B cell (primary cell): Measurements from ENCODE around the gene ITPR3. TPM values are rescaled to one million over a fixed set of nuclear protein-coding genes. Genes with fewer than 3 reads are reported as not detected.

ENCODE experiments used
- ATAC-seq: fragments of 200-7000 bp; cut with Tn5 transposase; one replicate; pipeline ENCODE4 v1.10.0; 2021; ENCODE audit warnings: low read depth, mild to moderate bottlenecking, moderate number of reproducible peaks, moderate library complexity
- CTCF ChIA-PET: fragments of 350-600 bp; sonication (Branson Sonifier 250); formaldehyde crosslinking; loops from one replicate; lab custom pipeline; 2021; ENCODE audit warnings: antibody characterized with exemption, inconsistent platforms; lab: Charles Lee
- POLR2A ChIA-PET: fragments of 350-600 bp; sonication (Branson Sonifier 250); formaldehyde crosslinking; loops from one replicate; lab custom pipeline; 2021; ENCODE audit warnings: antibody characterized with exemption; lab: Charles Lee
- DNase-seq: peaks from one replicate; pipeline ENCODE4 v3.0.0; 2013
- H2AFZ ChIP-seq: 2 replicates; pipeline ENCODE4 v1.6.1; 2012; ENCODE audit warnings: mild to moderate bottlenecking, low read depth, low read length; ENCODE audit not compliant: insufficient read depth, poor library complexity, severe bottlenecking
- H3K27ac ChIP-seq, 2 donors: 1 replicate in 1 of 2; 2 replicates in 1 of 2; pipeline ENCODE4 v1.5.1; 2012 to 2013; ENCODE audit warnings: low read length in 2 of 2, mild to moderate bottlenecking in 2 of 2, moderate library complexity in 1 of 2
- H3K27me3 ChIP-seq, 4 experiments: fragments of 200-600 bp in 1 of 4; sonication (generic) in 1 of 4; replicated peaks in 1 of 4; 1 replicate in 2 of 4; 2 replicates in 2 of 4; pipeline versions ENCODE4 v1.6.1 to v1.7.0; 2013 to 2016; ENCODE audit warnings: low read length in 3 of 4, mild to moderate bottlenecking in 2 of 4, mixed read lengths in 1 of 4, moderate library complexity in 1 of 4; ENCODE audit not compliant: insufficient read depth in 4 of 4, control insufficient read depth in 3 of 4; ENCODE audit errors: control extremely low read depth in 1 of 4
- H3K36me3 ChIP-seq, 2 experiments: replicated peaks in 1 of 2; 1 replicate in 1 of 2; 2 replicates in 1 of 2; pipeline versions ENCODE4 v1.6.1 to v1.7.1; 2013; ENCODE audit warnings: low read length in 1 of 2; ENCODE audit not compliant: insufficient read depth in 2 of 2, control insufficient read depth in 1 of 2; ENCODE audit errors: control extremely low read depth in 1 of 2, extremely low read depth in 1 of 2
- H3K4me1 ChIP-seq, 2 donors: fragments of 200-600 bp in 1 of 2; sonication (generic) in 1 of 2; 1 replicate in 1 of 2; 2 replicates in 1 of 2; pipeline versions ENCODE4 v1.5.1 to v1.6.1; 2013 to 2017; ENCODE audit warnings: low read length in 2 of 2; ENCODE audit not compliant: control insufficient read depth in 2 of 2, insufficient read depth in 2 of 2
- H3K4me2 ChIP-seq: replicated peaks from 2 replicates; pipeline ENCODE3; 2012; ENCODE audit warnings: mild to moderate bottlenecking, low read depth, low read length; ENCODE audit not compliant: poor library complexity, severe bottlenecking
- H3K4me3 ChIP-seq, 5 experiments: fragments of 200-600 bp in 1 of 5; sonication (generic) in 1 of 5; 1 replicate in 3 of 5; 2 replicates in 2 of 5; pipeline versions ENCODE4 v1.5.1 to v1.7.0; 2011 to 2016; ENCODE audit warnings: low read length in 4 of 5, mild to moderate bottlenecking in 4 of 5, low read depth in 2 of 5, control low read depth in 1 of 5, moderate library complexity in 1 of 5; ENCODE audit not compliant: insufficient read depth in 1 of 5; ENCODE audit errors: control extremely low read depth in 1 of 5, extremely low read depth in 1 of 5
- H3K79me2 ChIP-seq: fragments of 200-600 bp; sonication (generic); one replicate; pipeline ENCODE4 v1.6.0; 2016; ENCODE audit warnings: low read length; ENCODE audit not compliant: control insufficient read depth, insufficient read depth
- H3K9ac ChIP-seq: fragments of 200-600 bp; sonication (generic); 2 replicates; pipeline ENCODE4 v1.6.1; 2017; ENCODE audit warnings: mild to moderate bottlenecking, low read length, moderate library complexity
- H3K9me3 ChIP-seq, 3 donors: one replicate each; pipeline versions ENCODE4 v1.6.1 to v1.7.1; 2013; ENCODE audit warnings: low read length in 2 of 3; ENCODE audit not compliant: control insufficient read depth in 2 of 3, insufficient read depth in 1 of 3; ENCODE audit errors: control extremely low read depth in 1 of 3
- H4K20me1 ChIP-seq: 2 replicates; pipeline ENCODE4 v1.6.0; 2012; ENCODE audit warnings: mild to moderate bottlenecking, low read length; ENCODE audit not compliant: insufficient read depth, control insufficient read depth, poor library complexity, severe bottlenecking
- H3K27ac Mint-ChIP-seq: one replicate; pipeline ENCODE4 v1.8.0; 2021; ENCODE audit warnings: mixed read lengths
- H3K27me3 Mint-ChIP-seq: one replicate; pipeline ENCODE4 v1.8.0; 2021; ENCODE audit warnings: mixed read lengths
- H3K4me1 Mint-ChIP-seq: one replicate; pipeline ENCODE4 v1.8.0; 2021; ENCODE audit warnings: mixed read lengths
- H3K4me3 Mint-ChIP-seq: one replicate; pipeline ENCODE4 v1.8.0; 2021; ENCODE audit warnings: mixed read lengths
- H3K9me3 Mint-ChIP-seq: one replicate; pipeline ENCODE4 v1.8.0; 2022; ENCODE audit warnings: mixed read lengths; ENCODE audit not compliant: insufficient read depth
- EZH2 ChIP-seq: IDR thresholded peaks from 2 replicates; pipeline ENCODE4 v1.6.1; 2012; ENCODE audit warnings: borderline replicate concordance, low read depth, mild to moderate bottlenecking, moderate library complexity, low read length; ENCODE audit not compliant: insufficient read depth, poor library complexity, severe bottlenecking
- WGBS: methylation state at CpG from one replicate; pipeline ENCODE4 v1.1.5; 2013; ENCODE audit warnings: missing lambda C conversion rate; ENCODE audit not compliant: insufficient coverage; 5-methylcytosine and 5-hydroxymethylcytosine counted together
- intact Hi-C: fragments of 100-400 bp; cut with micrococcal nuclease; formaldehyde crosslinking; loops from one replicate; pipeline ENCODE4 v1.10.0; 2022
- polyA plus RNA-seq: library from polyadenylated mRNA; depleted of rRNA; stranded (reverse); fragments of >200 nt; gene quantifications from 2 replicates; pipeline ENCODE4 v1.2.3, GENCODE V29; 2012
- total RNA-seq, 2 donors: library from RNA; stranded (reverse); fragments of 120-200 nt in 1 of 2; gene quantifications; 1 replicate in 1 of 2; 2 replicates in 1 of 2; pipeline versions ENCODE4 v1.2.3 to v1.2.4, GENCODE V29; 2013 to 2022
- TF ChIP-seq, protein P1 (sequence below): fragments of 200-600 bp; IDR thresholded peaks from one replicate; pipeline ENCODE4 v1.8.0; 2022; ENCODE audit warnings: antibody characterized with exemption, mild to moderate bottlenecking

Gene ITPR3
- total and polyA plus RNA-seq, 2 donors (not counting 1 experiment from before 2014, with no cell fraction given), result 61.9 to 67.6 TPM

DNA sequence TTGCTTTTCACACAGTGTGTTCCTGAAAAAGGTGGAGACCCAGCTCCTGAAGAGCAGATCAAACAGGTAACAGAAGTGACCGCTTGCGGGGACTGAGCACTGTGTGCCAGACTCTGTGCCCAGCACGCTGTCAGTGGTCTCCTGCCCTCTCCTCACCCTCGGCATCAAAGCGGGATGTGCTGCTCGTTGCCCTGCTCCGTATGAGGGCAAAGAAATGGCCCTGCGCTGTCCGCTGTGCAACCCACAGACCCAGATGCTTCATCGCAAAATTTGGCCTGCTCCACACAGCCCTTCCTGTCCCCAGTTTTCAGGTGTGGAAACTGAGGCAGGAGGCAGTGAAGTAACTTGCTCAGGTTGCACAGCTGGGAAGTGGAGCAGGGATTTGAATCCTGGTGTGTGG lies 76.7 kb downstream of the ITPR3 start:
- H3K4me2 ChIP-seq, result peak overlapping the region; percentile 82
- intact Hi-C loops, result no loop called here
- H3K36me3 ChIP-seq, result peaks cover 0 to 12% of the 10 kb centered on the region in 2 experiments
- Mint-ChIP-seq H3K4me1 (peaks cover 82% of the 10 kb centered on the region), H3K27ac (peak overlapping the region; percentile 91), H3K4me3 (no peak overlapping the region), H3K9me3 (no peaks in the 10 kb centered on the region), H3K27me3 (no peaks in the 10 kb centered on the region)
- POLR2A ChIA-PET, result no interaction called here
- H4K20me1 ChIP-seq, result no peaks in the 10 kb centered on the region
- CTCF ChIA-PET, result interaction anchor here (0.8 to 2.1 kb wide), 13 partner anchors 11 to 112 kb away, joined by 3 to 10 read pairs (median 5); partner anchors contain the start of gene UQCC2
- H2AFZ ChIP-seq, result no peak overlapping the region
- TF ChIP-seq, protein P1, sequence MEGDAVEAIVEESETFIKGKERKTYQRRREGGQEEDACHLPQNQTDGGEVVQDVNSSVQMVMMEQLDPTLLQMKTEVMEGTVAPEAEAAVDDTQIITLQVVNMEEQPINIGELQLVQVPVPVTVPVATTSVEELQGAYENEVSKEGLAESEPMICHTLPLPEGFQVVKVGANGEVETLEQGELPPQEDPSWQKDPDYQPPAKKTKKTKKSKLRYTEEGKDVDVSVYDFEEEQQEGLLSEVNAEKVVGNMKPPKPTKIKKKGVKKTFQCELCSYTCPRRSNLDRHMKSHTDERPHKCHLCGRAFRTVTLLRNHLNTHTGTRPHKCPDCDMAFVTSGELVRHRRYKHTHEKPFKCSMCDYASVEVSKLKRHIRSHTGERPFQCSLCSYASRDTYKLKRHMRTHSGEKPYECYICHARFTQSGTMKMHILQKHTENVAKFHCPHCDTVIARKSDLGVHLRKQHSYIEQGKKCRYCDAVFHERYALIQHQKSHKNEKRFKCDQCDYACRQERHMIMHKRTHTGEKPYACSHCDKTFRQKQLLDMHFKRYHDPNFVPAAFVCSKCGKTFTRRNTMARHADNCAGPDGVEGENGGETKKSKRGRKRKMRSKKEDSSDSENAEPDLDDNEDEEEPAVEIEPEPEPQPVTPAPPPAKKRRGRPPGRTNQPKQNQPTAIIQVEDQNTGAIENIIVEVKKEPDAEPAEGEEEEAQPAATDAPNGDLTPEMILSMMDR, result no peak
- no peak for TF ChIP-seq EZH2
- no peak for DNase-seq
- 98% methylated on average over 10 of the region's 10 CpGs for WGBS
- no peak overlapping the region for H3K4me3 ChIP-seq
- H3K79me2 ChIP-seq, result peaks cover 12% of the 10 kb centered on the region
- H3K4me1 ChIP-seq, result peaks cover 80% of the 10 kb centered on the region in 2 donors
- no peaks in the 10 kb centered on the region for H3K27me3 ChIP-seq
- peak overlapping the region; percentile 59 for H3K9ac ChIP-seq
- H3K27ac ChIP-seq, result peak overlapping the region; percentile 91 to 92
- no peaks in the 10 kb centered on the region for H3K9me3 ChIP-seq
- ATAC-seq, result no peak

DNA sequence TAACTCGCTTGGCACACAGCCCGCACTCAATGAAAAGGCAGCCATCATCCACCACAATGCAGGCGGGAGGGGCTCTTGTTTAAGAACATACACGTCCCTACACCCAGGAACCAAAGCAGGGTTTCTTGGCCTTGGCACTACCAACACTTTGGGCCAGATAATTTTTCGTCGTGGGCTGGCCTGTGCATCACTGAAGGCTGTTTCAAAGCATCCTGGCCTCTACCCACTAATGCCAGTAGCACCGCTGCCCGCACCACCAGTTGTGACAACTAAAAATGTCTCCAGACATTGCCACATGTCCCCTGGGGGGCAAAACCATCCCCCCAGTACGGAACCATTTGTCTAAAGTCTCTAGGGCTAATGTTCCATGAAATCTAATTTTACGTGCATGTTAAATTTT lies 77.4 kb downstream of the ITPR3 start:
- Mint-ChIP-seq H3K9me3 (no peaks in the 10 kb centered on the region), H3K4me1 (peaks cover 75% of the 10 kb centered on the region), H3K27ac (peak overlapping the region; percentile 83), H3K27me3 (no peaks in the 10 kb centered on the region), H3K4me3 (peak overlapping the region; percentile 29)
- peak overlapping the region; percentile 33 to 91 for H3K27ac ChIP-seq
- ATAC-seq, result no peak
- DNase-seq, result no peak
- 53% methylated on average over 8 of the region's 10 CpGs for WGBS
- intact Hi-C loops, result no loop called here
- peaks cover 12% of the 10 kb centered on the region for H3K79me2 ChIP-seq
- CTCF ChIA-PET, result interaction anchor here (0.9 to 2.1 kb wide), 4 partner anchors 107 to 111 kb away, joined by 3 to 10 read pairs (median 6); no protein-coding TSS in a partner anchor
- peak overlapping the region; percentile 18 for H2AFZ ChIP-seq
- peaks cover 74% of the 10 kb centered on the region in 2 donors for H3K4me1 ChIP-seq
- peaks cover 0 to 12% of the 10 kb centered on the region in 2 experiments for H3K36me3 ChIP-seq
- H4K20me1 ChIP-seq, result no peaks in the 10 kb centered on the region
- H3K4me3 ChIP-seq, result no peak overlapping the region
- no peaks in the 10 kb centered on the region for H3K27me3 ChIP-seq
- H3K4me2 ChIP-seq, result peak overlapping the region; percentile 82
- H3K9ac ChIP-seq, result no peak overlapping the region
- TF ChIP-seq, protein P1, result no peak
- TF ChIP-seq EZH2, result no peak
- H3K9me3 ChIP-seq, result no peaks in the 10 kb centered on the region
- POLR2A ChIA-PET, result interaction anchor here (0.8 kb wide), 1 partner anchor 48 kb away, joined by 3 read pairs; no protein-coding TSS in a partner anchor
